HG03457 (cell line): ENCODE results near the gene GEMIN5.
"Not testable (repeated sequence)": the region's sequence is repeated elsewhere in the genome, so short reads cannot be mapped to it uniquely, and the experiment has no call there.

Source experiments
- ATAC-seq: cut with Tn5 transposase; IDR thresholded peaks from one replicate; pipeline ENCODE4 v1.9.1; 2021; ENCODE audit warnings: moderate number of reproducible peaks; ENCODE audit not compliant: unreplicated experiment

Gene GEMIN5

GRCh38 chr5:154945695-154946301 is 7.8 kb upstream of the GEMIN5 start:
- ATAC-seq: no peak

GRCh38 chr5:154944716-154945115 is 6.7 kb upstream of the GEMIN5 start:
- no peak for ATAC-seq

DNA sequence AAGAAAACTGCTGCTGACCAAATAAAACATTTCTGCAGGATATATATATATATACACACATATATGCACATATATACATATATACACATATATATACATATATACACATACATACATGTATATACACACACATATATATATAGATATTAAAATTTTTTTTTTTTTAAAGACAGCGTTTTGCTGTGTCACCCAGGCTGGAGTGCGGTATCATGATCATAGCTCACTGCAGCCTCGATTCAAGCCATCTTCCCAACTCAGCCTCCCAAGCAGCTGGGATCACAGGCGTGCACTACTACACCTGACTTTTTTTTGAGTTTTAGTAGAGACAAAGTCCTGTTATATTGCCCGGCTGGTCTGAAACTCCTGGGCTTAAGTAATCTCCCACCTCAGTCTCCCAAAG is 5.5 kb upstream of the GEMIN5 start:
- no peak for ATAC-seq

GRCh38 chr5:154940772-154941620 is 3.0 kb upstream of the GEMIN5 start, which contains the start of gene MRPL22:
Gene MRPL22, plus strand, starts transcription at chr5:154941073. Its CDS starts 38 bp downstream, at chr5:154941111.
- ATAC-seq: peak; percentile 36

- no peak for ATAC-seq
These were observed 2.4 kb upstream of the GEMIN5 start for GRCh38 chr5:154940375-154940771.

- not testable (repeated sequence) for ATAC-seq
These were observed 1.4 kb upstream of the GEMIN5 start for GRCh38 chr5:154939387-154939786.

- ATAC-seq: no peak
These were observed 759 bp downstream of the GEMIN5 start for GRCh38 chr5:154937186-154937717.

DNA sequence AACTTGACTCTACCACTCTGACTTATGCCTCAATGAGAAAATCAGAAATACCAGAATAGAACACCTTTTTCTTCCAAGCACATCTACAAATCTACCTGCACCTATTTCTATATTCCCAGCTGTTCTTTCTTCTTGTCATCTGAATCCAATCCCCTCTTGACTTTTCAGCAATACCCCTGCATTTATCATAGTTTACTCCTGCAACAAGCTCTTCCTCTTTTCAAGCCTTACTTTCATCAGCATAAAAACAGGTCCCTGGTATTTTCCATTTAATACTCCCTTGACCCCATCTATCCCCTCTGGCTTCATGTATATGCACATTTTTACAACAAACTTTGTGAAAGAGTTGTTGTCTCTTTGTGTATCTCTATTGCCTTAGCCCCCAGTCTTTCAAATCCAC is 3.1 kb downstream of the GEMIN5 start:
- no peak for ATAC-seq

DNA sequence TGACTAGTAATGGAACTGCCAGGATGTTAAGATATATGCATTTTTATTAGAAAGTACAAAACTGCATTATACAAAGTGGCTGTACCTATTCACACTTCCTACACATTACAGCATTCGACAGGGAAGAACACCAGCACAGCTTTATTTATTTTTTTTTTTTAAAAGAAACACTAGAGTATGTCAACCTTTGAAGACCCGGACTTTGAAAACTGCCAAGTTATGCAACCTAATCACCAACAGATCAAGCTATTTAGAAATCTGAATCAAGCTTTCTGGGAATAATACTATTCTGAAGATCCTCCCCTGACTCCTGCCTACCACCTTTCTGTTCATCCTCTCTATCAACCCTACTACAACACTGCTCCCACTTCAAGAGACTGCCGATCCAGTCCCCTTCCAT is 4.5 kb downstream of the GEMIN5 start:
- ATAC-seq: no peak

GRCh38 chr5:154923441-154924430 is 14.3 kb downstream of the GEMIN5 start:
- no peak for ATAC-seq

DNA sequence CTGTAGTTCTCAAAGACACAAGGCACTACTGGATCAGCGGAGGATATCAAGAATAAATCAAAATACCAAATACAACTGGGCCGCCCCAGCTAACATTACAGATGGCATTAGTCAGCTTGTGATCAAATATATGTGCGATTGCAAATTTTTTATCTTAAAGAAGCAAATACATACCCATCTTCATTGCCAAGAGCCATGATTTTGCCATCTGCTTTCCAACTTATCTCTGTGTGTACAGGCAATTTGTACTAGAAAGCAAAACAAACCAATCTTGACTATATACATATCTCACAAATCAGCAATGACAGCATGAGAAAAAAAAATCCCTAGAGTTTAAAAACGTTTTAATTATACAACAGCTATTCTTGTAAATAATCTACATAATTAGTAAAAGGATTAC is 20.3 kb downstream of the GEMIN5 start:
- no peak for ATAC-seq

DNA sequence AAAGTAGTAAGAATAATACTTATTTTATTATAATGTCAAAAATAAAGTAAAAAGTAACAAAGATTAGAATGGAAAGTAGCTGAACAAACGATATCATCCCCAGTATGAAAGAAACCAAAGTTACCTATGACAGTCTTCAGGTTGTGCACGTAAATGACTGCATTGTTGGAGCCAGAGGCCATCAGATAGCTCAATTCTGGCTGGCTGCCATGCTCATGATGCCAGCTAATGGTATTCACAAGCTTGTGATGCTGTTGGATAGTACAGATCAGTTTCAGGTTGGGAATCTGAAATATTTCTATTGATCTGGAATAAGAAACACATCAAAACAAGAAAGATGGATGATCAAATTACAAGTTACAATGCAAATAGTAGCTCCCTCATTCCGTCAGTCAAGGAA is 21.1 kb downstream of the GEMIN5 start:
- ATAC-seq: no peak

- ATAC-seq: not testable (repeated sequence)
These were observed 32.4 kb downstream of the GEMIN5 start for GRCh38 chr5:154905601-154906000.

- no peak for ATAC-seq
These were observed 36.1 kb downstream of the GEMIN5 start for GRCh38 chr5:154901913-154902312.

GRCh38 chr5:154901276-154901675 is 36.7 kb downstream of the GEMIN5 start:
- no peak for ATAC-seq

DNA sequence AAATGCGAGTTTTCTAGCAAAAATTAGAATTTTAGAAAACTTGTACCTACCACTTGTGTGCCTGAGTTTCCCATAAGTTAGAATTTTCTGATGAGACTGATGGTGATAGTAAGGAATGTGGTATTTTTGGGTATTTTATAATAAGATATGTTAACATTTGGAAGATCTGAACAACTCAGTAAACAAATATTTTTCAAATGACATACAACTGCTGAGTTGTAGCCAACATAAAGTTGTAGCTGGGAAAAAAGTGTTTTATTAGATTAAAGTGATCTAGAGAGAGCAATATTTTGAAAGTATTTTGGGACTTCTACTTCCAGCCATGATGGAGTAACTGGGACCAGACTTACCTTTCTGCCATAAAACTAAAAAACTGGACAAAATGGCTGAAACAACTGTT is 37.9 kb downstream of the GEMIN5 start:
- ATAC-seq: no peak

GRCh38 chr5:154899151-154899816 is 38.7 kb downstream of the GEMIN5 start:
- ATAC-seq: no peak

DNA sequence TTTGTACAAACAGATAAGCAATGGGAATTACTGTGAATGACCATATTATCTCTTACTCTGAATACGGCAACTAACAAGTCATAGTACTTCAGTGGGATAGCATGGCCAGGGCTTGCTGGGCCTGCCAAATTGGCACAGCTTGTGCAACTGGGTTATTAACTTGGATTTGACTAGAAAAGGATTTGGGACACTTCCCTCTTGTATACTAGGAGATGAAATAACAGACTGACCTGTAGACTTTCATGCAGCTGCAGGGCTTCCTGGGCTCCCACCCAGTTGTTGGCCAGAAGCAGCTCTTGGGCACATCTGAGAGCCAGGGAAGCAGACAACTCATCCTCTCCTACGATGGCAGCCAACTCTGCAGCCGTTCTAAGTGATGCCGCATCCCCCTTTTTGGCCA is 39.8 kb downstream of the GEMIN5 start:
- no peak for ATAC-seq

DNA sequence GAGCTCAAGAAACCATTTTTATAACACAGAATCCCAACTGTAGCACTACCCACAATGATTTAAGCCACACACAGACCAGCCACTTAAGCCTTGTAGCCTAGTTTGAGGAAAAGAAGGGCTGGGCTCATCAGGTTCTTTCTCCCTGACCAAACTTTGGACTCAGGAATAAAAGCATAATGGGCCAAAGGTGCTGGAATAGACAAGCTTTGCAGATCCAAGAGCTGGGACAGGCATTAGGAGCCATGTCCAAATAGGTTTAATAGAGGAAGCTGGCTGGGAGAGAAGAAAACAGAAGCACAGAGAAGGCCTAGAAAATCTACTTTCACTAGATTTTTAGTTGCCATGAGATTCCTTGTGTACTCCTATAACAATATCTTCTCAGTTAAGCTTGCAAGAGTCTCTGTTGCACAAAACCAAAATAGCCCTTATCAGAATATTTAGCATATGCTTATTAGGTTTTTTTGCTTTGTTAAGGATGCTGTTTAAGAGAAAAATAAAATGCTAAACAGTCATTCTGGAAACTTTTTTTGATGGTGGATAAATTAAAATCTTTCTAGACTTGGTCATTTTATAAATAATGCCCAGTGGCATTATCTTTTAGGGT is 41.3 kb downstream of the GEMIN5 start:
- ATAC-seq: no peak
